GM12864 (cell line): ENCODE results near the gene DYNC1H1.
A peak's percentile ranks its signal among the peaks of the same experiment; 100 is the strongest.
"Not testable (repeated sequence)": the region's sequence is repeated elsewhere in the genome, so short reads cannot be mapped to it uniquely, and the experiment has no call there.

Experiments
- DNase-seq: peaks from one replicate; pipeline ENCODE4 v3.0.0-alpha.2; 2011; ENCODE audit warnings: low read depth
- H3K4me3 ChIP-seq: 2 replicates; pipeline ENCODE4 v1.5.1; 2011; ENCODE audit warnings: mild to moderate bottlenecking, low read depth, low read length, control low read depth
- CTCF ChIP-seq: IDR thresholded peaks from 2 replicates; pipeline ENCODE4 v1.5.1; 2011; ENCODE audit warnings: low read depth, mild to moderate bottlenecking, moderate library complexity, low read length, control low read depth, inconsistent platforms; ENCODE audit errors: missing control alignments

The DYNC1H1 gene

GRCh38 chr14:102075155-102075554, 110.8 kb downstream of the DYNC1H1 start:
- no peak for TF ChIP-seq CTCF
- no peak for DNase-seq
- no peak overlapping the region for H3K4me3 ChIP-seq

- DNase-seq: no peak
- no peak overlapping the region for H3K4me3 ChIP-seq
- TF ChIP-seq CTCF: no peak
Measured at GRCh38 chr14:102077382-102077709, 113.0 kb downstream of the DYNC1H1 start.

DNA sequence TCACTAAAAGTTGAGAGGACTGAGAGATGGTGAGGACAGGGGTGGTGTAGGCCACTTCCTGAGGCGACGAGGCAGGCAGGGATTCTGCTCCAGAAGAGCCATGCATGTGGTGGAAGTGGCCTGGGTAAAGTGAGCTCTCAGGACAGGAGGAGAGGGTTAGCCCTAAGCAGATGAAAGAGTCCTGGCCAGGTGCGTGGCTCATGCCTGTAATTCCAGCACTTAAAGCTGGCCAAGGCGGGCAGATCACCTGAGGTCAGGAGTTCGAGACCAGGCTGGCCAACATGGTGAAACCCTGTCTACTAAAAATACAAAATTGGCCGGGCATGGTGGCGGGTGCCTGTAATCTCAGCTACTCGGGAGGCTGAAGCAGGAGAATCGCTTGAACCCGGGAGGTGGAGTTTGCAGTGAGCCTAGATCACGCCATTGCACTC, 114.0 kb downstream of the DYNC1H1 start:
- not testable (repeated sequence) for DNase-seq, H3K4me3 ChIP-seq

DNA sequence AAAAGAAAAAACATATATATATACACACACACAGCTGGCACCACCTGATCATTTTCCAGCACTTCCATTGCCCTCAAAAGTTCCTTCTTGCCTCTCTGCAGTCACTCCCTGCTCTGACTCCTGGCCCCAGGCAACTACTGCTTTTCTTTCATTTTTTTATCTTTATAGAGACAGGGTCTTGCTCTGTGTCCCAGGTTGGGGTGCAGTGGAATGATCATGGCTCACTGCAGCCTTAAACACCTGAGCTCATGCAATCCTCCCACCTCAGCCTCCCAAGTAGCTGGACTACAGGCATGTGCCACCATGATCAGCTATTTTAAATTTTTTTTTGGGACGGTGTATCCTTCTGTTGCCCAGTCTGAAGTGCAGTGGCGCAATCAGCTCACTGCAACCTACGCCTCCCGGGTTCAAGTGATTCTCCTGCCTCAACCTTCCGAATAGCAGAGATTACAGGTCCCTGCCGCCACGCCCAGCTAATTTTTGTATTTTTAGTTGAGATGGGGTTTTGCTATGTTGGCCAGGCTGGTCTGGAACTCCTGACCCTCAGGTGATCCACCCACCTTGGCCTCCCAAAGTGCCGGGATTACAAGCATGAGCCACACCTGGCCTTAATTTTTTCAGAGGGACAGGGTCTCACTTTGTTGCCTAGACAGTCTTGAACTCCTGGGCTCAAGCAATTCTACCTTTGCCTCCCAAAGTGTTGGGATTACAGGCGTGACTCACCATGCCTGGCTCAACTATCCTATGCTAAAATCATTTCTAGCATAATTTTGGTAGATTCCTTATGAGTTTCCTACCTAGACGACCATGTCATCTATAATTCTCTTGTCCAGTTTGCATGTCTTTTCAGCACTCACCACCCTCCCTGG, 114.7 kb downstream of the DYNC1H1 start:
- no peak overlapping the region for H3K4me3 ChIP-seq
- no peak for DNase-seq
- no peak for TF ChIP-seq CTCF

GRCh38 chr14:102079700-102079979, 115.3 kb downstream of the DYNC1H1 start:
- no peak for DNase-seq
- H3K4me3 ChIP-seq: no peak overlapping the region

DNA sequence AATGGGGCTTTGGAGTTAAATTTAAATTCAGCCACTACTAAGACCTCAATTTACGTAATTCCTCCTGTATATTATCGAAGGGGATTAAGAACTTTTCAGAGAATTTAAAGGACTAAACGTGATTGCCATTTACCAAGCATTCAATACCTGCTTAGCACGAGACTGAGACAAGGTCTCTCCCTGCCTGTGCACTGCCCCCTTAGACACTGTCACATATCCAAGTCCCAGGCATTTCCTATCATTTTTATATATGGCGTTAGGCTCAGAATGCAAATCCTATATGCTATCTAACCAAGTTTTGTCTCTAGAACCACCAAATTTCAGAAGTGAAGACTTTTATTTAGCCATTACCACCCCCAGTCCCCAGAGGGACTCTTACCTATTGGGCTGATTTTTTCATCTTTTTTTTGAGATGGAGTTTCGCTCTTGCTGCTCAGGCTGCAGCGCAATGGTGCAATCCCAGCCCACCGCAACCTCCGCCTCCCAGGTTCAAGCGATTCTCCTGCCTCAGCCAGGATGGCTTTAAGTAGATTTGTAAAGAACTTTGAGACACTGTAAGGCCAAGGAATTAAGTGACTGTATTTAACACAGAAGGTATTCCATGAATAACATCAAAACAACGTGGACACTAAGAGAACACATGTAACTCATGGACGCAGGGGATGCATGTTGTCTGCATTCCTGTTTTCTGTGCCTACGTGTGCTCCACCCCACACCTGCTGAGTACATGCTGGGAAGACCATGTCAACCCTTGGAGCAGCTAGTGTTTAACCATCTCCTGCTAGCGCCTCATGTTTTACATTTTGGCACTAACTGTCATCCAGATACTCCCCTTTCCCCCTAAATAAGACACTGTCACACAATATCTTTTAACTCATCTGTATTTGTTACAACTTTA, 116.1 kb downstream of the DYNC1H1 start:
- DNase-seq: no peak
- no peak overlapping the region for H3K4me3 ChIP-seq
- no peak for TF ChIP-seq CTCF

More at GRCh38 chr14:102079700-102079979, 115.3 kb downstream of the DYNC1H1 start:
- no peak for TF ChIP-seq CTCF

DNA sequence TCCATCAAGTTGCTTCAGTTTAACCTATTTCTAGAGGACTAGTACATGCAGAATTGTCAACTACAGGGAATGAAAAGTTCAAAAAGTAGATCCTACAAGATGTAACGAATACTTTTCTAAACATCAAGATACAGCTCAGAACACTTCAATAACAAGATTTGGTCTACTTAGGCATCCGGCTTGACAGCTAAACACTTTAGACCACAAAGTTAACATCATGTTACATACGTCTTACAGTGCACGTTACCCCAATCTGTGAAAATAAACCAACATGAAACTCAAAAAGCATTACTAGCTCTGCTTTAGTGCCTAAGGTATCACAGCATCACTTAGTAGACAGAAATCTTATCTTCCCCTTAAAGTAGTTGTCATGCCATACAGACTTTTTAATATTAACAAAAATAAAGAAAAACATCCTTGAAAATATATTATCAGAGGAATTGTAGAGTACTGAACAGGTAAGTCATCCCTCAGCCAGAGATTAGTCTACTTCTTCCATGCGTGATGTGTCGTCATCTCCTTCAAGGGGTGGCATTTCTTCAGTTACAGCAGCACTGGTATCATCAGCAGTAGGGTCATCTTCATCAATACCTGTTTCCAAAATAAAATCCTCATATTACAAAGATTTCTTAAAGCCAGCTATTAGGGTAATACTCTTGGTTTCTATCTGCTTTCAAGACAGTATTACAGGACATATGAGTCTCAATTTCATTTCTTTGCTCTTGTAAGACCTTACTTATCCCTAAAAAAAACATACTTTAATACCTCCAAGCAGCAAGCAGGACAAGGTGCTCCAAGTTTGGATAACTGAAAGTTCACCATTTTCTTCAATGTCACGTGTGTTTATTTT, 117.1 kb downstream of the DYNC1H1 start:
- DNase-seq: no peak
- H3K4me3 ChIP-seq: no peak overlapping the region
- TF ChIP-seq CTCF: no peak

GRCh38 chr14:102084522-102084921, 120.1 kb downstream of the DYNC1H1 start:
- not testable (repeated sequence) for DNase-seq
- peak overlapping the region; percentile 82 for H3K4me3 ChIP-seq
